Loucy (cell line): ENCODE measurements around the gene KCNH4.
"Not testable (repeated sequence)": the region's sequence is repeated elsewhere in the genome, so short reads cannot be mapped to it uniquely, and the experiment has no call there.

ENCODE experiments used
- H2AFZ ChIP-seq: fragments of 200-600 bp; sonication (generic); 2 replicates; pipeline ENCODE4 v1.6.0; 2016; ENCODE audit warnings: antibody characterized with exemption, mild to moderate bottlenecking, low read length, moderate library complexity
- H3F3A ChIP-seq: fragments of 200-600 bp; 2 replicates; pipeline ENCODE4 v1.6.0; 2016; ENCODE audit warnings: antibody characterized with exemption, low read depth, mild to moderate bottlenecking
- H3K27me3 ChIP-seq: fragments of 200-600 bp; sonication (generic); 2 replicates; pipeline ENCODE4 v1.6.1; 2014; ENCODE audit warnings: low read length, mild to moderate bottlenecking; ENCODE audit not compliant: insufficient read depth, poor library complexity, severe bottlenecking
- H3K36me3 ChIP-seq: fragments of 200-600 bp; sonication (generic); 2 replicates; pipeline ENCODE4 v1.6.1; 2016; ENCODE audit warnings: low read length; ENCODE audit not compliant: insufficient read depth
- H3K4me1 ChIP-seq: fragments of 200-600 bp; sonication (generic); 2 replicates; pipeline ENCODE4 v1.5.1; 2014; ENCODE audit warnings: low read length, mild to moderate bottlenecking; ENCODE audit not compliant: insufficient read depth, poor library complexity, severe bottlenecking
- H3K4me2 ChIP-seq: fragments of 200-600 bp; sonication (generic); 2 replicates; pipeline ENCODE4 v1.6.0; 2014; ENCODE audit warnings: antibody characterized with exemption, low read length, low read depth, mild to moderate bottlenecking; ENCODE audit not compliant: poor library complexity, severe bottlenecking
- H3K4me3 ChIP-seq: fragments of 200-600 bp; sonication (generic); 2 replicates; pipeline ENCODE4 v1.5.1; 2014; ENCODE audit warnings: low read length, mild to moderate bottlenecking, mixed read lengths; ENCODE audit not compliant: poor library complexity, severe bottlenecking
- H3K79me2 ChIP-seq: fragments of 200-600 bp; sonication (generic); 2 replicates; pipeline ENCODE4 v1.6.1; 2014; ENCODE audit warnings: low read length; ENCODE audit not compliant: insufficient read depth
- H3K9ac ChIP-seq: fragments of 200-600 bp; sonication (generic); 2 replicates; pipeline ENCODE4 v1.6.0; 2014; ENCODE audit warnings: mild to moderate bottlenecking, low read depth, low read length, moderate library complexity; ENCODE audit not compliant: poor library complexity, severe bottlenecking
- H3K9me2 ChIP-seq: fragments of 200-600 bp; sonication (generic); replicated peaks from 2 replicates; pipeline ENCODE4 v1.6.1; 2016; ENCODE audit warnings: low read depth, low read length, mixed read lengths
- H3K9me3 ChIP-seq: fragments of 200-600 bp; sonication (generic); 2 replicates; pipeline ENCODE4 v1.6.1; 2014; ENCODE audit warnings: mild to moderate bottlenecking, antibody characterized with exemption, low read length, low read depth; ENCODE audit not compliant: insufficient read depth
- H4K20me1 ChIP-seq: fragments of 200-600 bp; sonication (generic); 2 replicates; pipeline ENCODE4 v1.6.0; 2014; ENCODE audit warnings: antibody characterized with exemption, low read length, mild to moderate bottlenecking; ENCODE audit not compliant: insufficient read depth, poor library complexity, severe bottlenecking
- EZH2phosphoT487 ChIP-seq: fragments of 200-600 bp; IDR thresholded peaks from 2 replicates; pipeline ENCODE4 v1.6.1; 2018; ENCODE audit warnings: antibody characterized with exemption, mild to moderate bottlenecking, moderate library complexity, borderline replicate concordance
- TF ChIP-seq, protein P1 (sequence below): fragments of 200-600 bp; sonication (generic); conservative IDR thresholded peaks from 2 replicates; pipeline ENCODE4 v1.5.1; 2014; ENCODE audit warnings: mild to moderate bottlenecking, antibody characterized with exemption, low read length

The KCNH4 gene

DNA sequence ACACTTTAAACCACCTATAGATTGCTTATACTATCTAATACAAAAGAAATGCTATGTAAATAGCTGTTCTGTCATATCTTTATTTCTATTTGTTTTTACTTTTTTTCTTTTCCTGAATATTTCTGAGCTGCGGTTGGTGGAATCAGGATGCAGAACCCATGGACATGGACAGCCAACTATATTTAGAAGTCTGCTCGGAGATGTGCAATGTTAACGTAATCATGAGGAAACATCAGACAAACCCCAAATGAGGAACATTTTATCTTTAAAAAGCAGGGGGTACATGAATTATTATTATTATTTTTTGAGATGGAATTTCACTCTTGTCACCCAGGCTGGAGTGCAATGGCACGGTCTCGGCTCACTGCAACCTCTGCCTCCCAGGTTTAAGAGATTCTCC is 44.7 kb upstream of the KCNH4 start:
- TF ChIP-seq, protein P1, sequence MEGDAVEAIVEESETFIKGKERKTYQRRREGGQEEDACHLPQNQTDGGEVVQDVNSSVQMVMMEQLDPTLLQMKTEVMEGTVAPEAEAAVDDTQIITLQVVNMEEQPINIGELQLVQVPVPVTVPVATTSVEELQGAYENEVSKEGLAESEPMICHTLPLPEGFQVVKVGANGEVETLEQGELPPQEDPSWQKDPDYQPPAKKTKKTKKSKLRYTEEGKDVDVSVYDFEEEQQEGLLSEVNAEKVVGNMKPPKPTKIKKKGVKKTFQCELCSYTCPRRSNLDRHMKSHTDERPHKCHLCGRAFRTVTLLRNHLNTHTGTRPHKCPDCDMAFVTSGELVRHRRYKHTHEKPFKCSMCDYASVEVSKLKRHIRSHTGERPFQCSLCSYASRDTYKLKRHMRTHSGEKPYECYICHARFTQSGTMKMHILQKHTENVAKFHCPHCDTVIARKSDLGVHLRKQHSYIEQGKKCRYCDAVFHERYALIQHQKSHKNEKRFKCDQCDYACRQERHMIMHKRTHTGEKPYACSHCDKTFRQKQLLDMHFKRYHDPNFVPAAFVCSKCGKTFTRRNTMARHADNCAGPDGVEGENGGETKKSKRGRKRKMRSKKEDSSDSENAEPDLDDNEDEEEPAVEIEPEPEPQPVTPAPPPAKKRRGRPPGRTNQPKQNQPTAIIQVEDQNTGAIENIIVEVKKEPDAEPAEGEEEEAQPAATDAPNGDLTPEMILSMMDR: no peak
- no peak for TF ChIP-seq EZH2phosphoT487
- Histone ChIP-seq H3K79me2 (peaks cover 20% of the 10 kb centered on the region), H3K9me3 (no peaks in the 10 kb centered on the region), H2AFZ (no peak overlapping the region), H3K27me3 (no peaks in the 10 kb centered on the region), H3K4me1 (no peaks in the 10 kb centered on the region), H3K4me3 (no peak overlapping the region), H4K20me1 (peaks cover 4% of the 10 kb centered on the region), H3K4me2 (no peak overlapping the region), H3K36me3 (peaks cover 75% of the 10 kb centered on the region; the same call in 1 of the 2 replicates), H3F3A (no peaks in the 10 kb centered on the region), H3K9me2 (no peaks in the 10 kb centered on the region), H3K9ac (no peak overlapping the region)

DNA sequence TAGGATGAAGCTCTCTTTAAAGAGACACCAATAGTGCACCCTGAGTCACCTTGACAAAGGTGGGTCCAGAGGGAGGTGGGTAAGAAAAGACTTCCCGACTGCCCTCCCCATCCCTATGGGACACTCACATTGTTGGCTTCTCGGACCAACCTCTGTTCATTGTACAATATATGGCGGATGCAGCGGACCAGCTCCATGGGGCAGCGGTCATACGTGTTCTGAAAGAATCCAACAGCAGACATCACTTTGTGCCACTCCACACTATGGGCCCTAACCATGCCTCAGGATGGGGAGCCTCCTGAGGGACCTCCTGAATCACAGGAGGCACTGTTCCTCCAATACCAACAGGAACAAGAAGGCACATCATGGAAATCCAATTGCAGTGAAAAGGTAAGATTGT is 43.7 kb upstream of the KCNH4 start:
- Histone ChIP-seq H3K9me2 (no peaks in the 10 kb centered on the region), H2AFZ (no peak overlapping the region), H3K36me3 (peaks cover 74% of the 10 kb centered on the region; the same call in 1 of the 2 replicates), H4K20me1 (no peaks in the 10 kb centered on the region), H3K4me2 (no peak overlapping the region), H3F3A (no peaks in the 10 kb centered on the region), H3K9me3 (no peaks in the 10 kb centered on the region), H3K9ac (no peak overlapping the region), H3K79me2 (peaks cover 12% of the 10 kb centered on the region; the same call in 1 of the 2 replicates), H3K4me3 (no peak overlapping the region), H3K4me1 (no peaks in the 10 kb centered on the region), H3K27me3 (no peaks in the 10 kb centered on the region)
- no peak for TF ChIP-seq EZH2phosphoT487
- TF ChIP-seq, protein P1: no peak

DNA sequence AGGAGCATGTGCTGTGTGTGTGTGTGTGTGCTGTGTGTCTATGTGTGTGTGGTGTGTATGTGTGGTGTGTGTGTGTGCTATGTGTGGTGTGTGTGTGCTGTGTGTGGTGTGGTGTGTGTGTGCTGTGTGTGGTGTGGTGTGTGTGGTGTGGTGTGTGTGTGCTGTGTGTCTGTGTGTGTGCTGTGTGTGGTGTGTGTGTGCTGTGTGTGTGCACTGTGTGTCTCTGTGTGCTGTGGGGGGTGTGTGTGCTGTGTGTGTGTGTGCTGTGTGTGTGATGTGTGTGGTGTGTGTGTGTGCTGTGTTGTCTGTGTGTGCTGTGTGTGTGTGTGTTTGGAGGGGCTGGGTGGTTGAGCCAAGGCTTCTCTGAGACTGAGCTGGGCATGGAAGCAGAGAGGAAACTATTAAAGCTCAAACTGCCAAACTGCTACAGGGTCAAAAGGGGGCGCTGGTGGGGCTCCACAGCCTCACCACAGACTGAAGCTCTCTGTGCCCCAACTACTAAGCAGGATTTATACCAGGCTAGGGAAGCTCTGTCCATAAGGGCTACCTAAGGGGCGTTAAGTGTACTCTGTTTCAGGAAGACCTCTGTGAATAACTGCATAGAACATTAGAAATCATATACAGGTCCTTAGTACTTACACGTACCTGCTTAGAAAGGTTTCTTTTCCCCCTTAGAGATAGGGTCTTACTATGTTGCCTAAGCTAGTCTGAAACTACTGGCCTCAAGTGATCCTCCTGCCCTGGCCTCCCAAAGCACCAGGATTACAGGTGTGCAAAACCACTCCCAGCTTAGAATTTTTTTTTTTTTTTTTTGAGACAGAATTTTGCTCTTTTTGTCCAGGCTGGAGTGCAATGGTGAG is 41.2 kb upstream of the KCNH4 start:
- Histone ChIP-seq H3K4me1 (no peaks in the 10 kb centered on the region), H4K20me1 (no peaks in the 10 kb centered on the region), H3K9me3 (no peaks in the 10 kb centered on the region), H3K9ac (no peak overlapping the region), H2AFZ (no peak overlapping the region), H3K4me2 (no peak overlapping the region), H3K36me3 (peaks cover 68% of the 10 kb centered on the region; the same call in 1 of the 2 replicates), H3K4me3 (no peak overlapping the region), H3K9me2 (no peaks in the 10 kb centered on the region), H3K27me3 (no peaks in the 10 kb centered on the region), H3F3A (no peaks in the 10 kb centered on the region), H3K79me2 (no peaks in the 10 kb centered on the region)
- no peak for TF ChIP-seq EZH2phosphoT487
- TF ChIP-seq, protein P1: peak; percentile 92

DNA sequence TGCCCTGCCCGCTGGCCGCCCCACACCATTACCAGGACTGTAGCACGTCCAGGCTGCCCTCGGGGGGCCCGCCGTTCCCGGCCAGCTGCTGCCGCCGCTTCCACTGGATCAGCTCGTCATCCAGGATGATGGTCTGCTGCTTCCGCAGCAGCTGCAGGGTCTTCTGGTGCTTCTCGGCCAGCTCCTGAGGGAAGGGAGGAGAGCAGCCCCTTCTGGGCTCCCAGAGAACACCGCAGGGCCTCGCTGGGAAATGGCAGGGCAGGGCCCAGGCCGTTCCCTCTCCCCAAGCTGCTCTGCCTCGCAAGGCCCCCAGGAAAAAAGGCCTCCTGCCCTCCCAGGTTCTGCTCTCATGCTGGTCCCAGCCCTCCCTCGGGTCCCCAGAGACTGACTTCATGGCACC is 38.3 kb upstream of the KCNH4 start:
- H3K9me2 ChIP-seq, H3F3A ChIP-seq, H3K4me3 ChIP-seq, H2AFZ ChIP-seq, H3K9ac ChIP-seq, H3K9me3 ChIP-seq, H3K4me1 ChIP-seq, H4K20me1 ChIP-seq, H3K27me3 ChIP-seq, H3K79me2 ChIP-seq, H3K4me2 ChIP-seq: not testable (repeated sequence)
- peaks cover 79% of the 10 kb centered on the region for H3K36me3 ChIP-seq
